SK-N-MC (cell line): ENCODE results near the gene MRPS6.

Source experiments
- EZH2 ChIP-seq: fragments of 200-600 bp; sonication (generic); IDR thresholded peaks from one replicate; pipeline ENCODE4 v1.6.1; 2017; ENCODE audit warnings: antibody characterized with exemption
- POLR2AphosphoS5 ChIP-seq: IDR thresholded peaks from 2 replicates; pipeline ENCODE4 v1.6.1; 2012; ENCODE audit warnings: mild to moderate bottlenecking, low read depth, low read length, borderline replicate concordance

DNA sequence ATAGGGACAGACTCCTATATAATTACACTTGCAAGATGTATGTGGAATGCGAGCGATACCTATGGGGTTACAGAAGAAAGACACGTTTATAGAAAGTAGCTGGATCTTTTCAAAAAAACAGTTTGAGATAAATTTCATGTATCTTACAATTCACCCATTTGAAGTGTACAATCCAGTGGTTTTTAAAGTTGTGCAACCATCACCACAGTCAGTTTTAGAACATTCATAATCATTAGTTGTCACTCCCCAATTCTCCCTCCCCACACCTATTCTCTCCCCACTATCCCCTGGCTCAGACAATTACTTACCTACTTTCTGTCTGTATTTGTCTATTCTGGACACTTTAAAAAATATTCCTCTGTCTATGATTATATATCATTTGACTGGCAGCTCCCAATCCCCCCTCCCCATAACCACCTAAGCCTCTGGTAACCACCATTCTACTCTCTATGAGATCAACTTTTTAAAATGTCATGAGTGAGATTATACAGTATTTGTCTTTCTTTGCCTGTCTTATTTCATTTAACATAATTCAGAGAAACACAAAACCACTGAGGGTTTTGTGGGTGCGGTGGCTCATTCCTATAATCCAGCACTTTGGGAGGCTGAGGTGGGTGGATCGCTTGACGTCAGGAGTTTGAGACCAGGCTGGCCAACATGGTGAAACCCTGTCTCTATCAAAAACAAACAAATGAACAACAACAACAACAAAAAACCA, 39.1 kb downstream of the MRPS6 start:
- TF ChIP-seq EZH2: no peak
- no peak for TF ChIP-seq POLR2AphosphoS5
